Fibroblast of gingiva (primary cell): Measurements from ENCODE around the gene C3orf18.

Experiments
- DNase-seq: peaks from one replicate; pipeline ENCODE4 v3.0.0-alpha.2; 2011; ENCODE audit warnings: low read depth

The C3orf18 gene

DNA sequence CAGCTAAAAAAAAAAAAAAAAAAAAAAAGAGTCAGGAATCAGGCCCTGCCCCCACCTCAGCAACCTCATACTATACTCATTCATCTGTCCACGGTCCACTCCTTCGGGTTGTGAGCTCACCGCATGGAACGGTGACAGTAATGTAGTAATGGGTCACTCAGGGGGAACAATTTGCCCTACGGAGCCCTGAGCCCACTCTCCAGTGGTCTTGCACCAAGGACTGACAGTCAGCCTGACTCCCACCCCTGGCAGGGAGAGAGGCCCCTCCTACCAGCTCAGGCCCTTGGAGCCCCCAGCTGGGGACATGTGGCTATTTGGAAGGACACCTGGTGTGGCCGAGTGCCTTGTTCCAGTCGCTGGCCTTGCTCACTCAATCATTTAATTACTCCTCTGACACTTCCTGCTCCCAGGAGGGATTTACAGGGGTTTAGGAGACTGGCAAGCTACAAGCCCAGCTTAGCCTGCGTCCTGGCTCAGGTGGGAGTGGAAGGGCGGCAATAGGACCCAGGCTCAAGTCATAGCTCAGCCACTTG is 44.2 kb downstream of the C3orf18 start:
- no peak for DNase-seq

DNA sequence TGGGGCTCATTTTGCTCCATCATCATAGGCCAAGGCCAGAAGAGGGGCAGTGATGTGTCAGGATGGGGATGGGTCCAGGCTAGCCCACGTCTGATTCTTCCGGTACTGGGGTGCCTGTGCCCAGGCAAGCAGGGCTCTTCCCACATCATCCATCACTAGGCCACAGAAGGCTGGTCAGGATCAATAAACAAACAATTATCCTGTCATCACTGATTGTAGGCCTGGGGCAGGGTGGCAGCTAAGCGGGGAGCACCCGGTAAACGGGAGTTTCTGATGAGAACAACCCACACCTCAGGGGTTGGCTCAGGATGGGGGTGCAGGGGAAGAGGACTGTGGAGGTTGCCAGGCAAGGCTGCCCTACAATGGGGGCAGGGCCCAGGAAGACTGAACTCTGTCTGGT is 46.0 kb downstream of the C3orf18 start:
- DNase-seq: no peak

DNA sequence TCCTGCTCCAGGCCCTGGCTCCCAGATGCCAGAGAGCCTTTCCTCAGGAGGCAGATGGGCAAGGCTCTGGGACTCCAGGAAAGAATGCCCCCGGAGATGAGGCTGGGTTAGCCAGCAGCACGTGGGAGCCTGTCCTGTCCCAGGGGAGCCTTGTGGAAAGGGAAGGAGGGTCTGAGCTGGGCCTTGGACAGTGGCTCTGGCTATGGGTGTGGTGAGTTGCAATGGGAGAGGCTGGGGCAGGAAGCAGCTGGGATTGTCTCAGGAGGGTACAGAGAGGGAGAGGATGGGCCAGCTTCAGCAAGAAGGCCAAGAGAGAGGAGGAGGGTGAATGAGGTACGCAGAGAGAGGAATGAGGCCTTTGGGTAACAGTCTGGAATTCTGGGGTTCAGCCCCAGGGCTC is 46.7 kb downstream of the C3orf18 start:
- DNase-seq: no peak

DNA sequence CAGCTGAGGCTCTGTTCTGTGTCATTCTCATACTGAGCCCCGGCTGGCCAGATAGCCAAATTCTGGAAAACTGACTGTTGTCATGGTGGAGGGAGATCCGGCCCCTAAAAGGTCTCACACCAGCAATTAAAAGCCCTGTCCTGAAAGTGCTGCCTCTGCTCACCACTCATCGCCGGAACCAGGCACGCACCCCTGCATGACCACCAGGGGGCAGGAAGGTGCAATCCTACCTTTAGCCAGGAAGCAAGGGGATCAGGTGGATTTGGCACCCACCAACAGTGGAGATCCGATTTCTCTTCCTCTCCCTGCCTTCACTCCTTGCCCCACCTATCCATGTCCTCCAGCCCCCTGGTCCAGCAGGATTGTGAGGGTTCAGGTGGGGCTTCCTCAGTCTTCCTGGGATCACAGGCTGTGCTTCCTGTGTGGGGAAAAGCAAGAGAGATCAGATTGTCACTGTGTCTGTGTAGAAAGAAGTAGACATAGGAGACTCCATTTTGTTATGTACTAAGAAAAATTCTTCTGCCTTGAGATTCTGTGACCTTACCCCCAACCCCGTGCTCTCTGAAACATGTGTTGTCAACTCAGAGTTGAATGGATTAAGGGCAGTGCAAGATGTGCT is 48.0 kb downstream of the C3orf18 start:
- DNase-seq: no peak

DNA sequence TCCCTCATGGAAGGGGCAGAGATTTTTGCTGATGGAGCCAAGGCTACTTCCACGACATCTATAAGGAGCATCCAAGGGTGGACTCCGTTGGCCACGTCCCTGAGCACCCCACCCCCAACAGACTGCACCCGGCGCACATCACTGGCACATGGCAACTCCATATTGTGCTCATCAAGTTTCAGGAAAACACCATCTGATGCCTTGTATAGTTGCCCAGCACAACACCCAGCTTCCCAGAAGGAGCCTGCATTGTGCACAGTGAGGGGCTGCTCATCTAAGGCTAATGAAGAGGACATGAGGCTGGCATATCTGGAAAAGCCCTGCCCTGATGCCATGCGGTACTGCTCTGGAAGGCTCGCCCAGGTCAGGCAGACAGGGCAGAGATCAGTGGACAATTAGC is 49.1 kb downstream of the C3orf18 start:
- no peak for DNase-seq

DNA sequence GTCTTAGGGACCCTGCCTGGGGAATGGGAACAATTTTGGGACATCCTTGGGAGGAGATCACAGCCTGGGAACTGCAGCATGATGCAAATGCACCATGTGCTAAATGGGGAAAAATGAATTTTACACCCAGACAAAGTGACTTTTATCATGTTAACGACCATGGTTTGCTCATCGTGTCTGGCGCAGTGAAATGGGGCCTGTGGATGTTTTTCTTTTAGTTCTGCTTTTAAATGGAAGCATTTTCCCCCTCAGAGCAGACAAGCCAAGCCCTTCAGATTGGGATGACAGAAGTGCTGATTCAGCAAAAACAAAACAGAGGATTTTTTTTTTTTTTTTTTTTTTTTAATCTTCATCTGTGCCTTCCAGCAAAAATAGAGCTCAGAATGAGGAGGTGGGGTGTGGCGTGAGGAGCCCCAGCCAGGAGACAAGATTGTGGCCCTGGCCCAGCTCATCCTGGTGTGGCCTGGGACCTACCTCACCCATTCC is 49.8 kb downstream of the C3orf18 start:
- no peak for DNase-seq

DNA sequence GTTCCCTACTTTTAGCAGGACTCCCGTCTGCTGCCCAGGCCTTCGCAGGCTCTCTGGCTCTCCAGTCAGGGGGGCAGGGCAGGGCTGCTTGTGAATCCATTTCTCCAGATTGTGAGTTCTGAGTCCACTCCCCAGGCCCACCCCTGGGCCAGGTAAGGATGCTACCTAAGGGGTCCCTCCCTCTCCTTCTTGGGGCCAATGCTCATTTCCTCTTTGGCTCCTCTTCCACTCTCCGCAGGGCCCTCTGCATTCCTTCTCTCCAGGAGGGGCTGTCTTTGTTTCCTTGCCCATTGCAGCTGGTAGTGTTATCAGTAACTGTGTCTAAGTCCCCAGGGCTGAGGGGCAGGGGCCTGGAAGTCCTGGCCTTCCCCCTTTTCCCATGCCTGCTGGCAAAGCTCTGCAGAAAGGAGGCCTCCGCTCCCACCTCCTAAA is 51.1 kb downstream of the C3orf18 start:
- DNase-seq: no peak

DNA sequence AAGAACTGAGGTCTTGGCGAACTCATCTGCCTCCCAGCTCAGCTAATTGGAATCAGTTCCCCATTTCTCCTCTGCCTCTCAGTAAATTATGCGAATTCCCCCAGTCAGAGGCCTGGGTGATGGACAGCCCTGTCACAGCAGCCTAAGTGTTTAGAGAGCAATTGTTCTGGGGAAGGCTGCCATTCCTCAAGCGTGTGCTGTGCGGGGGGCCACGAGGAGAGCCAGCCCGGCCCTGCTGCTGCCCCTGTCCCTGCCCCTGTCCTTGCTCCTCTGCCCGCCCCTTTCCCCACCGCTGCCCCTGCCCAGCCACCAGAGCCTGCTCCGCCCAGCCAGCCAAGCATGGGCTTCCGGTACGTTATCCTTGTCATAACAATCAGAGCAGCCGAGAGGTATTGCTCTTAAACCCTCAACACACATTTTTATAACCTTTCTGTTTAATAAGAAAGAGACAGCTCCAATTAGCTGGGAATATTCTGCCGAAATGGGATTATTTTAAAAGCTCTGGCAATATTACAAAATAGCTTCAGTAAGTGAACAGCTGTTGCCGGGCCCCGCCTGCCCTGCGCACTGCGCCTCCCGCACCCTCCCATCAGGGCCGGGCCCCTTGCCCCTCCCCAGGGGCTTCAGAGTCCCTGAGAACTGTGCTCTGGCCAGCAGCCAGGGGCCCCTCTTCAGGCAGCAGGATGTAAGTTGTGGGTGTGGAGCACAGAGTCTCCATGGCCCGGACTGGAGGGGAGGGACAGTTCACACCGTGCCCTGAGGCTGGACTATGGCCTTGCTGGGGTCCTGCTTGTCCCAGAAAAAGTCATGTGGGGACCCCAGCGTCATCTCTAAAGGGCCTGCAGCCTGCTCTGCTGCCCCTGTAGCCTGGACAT is 51.7 kb downstream of the C3orf18 start:
- no peak for DNase-seq

DNA sequence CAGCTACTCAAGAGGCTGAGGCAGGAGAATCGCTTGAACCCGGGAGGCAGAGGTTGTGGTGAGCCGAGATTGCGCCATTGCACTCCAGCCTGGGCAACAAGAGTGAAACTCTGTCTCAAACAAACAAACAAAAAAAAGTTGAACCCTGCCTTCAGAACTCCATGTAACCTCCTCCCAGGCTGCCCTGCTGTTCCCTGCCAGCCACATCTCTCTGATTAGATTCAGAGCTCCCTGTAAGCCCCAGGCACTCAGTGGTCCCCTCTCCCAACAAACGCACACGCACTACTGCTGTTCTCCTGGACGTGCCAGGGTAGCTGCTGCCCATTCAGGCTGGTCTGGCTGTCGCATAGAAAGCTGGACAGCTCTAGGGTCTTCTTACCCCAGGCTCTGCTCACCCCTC is 54.6 kb downstream of the C3orf18 start:
- DNase-seq: peak; percentile 17

DNA sequence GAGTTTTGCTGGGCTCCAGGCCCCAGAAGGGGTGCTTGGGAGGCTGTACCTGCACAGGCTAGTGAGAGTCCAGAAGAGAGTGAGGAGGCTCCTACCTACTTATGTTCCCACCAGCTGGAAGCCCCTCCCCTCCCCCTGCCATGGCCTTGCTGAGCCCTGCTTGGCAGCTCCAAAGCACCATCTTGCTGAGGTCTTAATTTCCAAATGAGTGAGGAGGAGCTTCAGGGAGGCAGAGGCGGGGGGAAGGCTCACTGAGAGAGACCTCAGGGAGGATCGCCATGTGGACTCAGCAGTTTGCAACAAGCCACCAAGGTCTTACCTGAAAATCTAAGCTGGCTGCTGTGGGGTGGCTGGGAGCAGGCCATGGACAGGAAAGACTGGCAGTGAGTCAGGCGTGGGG is 55.4 kb downstream of the C3orf18 start:
- no peak for DNase-seq

DNA sequence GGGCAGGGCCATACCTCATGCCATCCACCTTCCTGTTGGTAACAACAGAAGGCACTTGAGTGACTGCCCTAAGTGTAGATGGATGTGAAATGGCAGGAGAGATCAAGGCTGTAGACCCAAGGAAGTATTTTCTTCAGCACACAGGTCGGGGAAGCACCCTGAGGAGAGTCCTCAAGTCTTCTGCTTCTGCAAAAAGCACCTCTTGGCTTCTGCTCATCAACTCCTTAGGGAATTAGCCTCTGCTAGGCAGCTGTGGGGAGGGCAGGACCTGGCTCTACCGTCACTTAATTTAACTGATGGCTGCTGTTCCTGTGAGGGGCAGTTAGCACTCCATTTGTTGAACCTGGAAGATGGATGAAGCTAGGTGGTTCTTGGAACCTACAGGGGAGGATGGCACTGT is 57.2 kb downstream of the C3orf18 start:
- DNase-seq: no peak

DNA sequence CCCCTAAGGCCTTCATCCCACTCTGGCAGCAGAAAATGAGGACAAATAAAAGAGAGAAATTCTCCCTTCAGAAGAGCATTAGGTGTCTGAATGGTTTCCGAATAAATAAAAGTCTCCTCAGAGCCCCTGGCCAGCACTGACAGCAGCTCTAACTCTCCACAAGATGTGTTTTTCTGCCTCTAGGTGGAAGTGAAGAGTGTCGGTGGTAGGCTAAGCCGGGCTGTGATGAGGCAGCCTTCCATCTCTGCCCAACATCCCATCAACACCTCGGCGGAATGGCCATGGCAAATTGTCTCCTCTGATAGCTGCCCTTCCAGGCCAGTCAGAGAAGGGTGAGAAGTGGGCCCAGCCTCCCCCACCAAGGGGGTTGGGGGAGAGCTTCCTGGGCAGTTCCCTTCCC is 57.8 kb downstream of the C3orf18 start:
- no peak for DNase-seq

DNA sequence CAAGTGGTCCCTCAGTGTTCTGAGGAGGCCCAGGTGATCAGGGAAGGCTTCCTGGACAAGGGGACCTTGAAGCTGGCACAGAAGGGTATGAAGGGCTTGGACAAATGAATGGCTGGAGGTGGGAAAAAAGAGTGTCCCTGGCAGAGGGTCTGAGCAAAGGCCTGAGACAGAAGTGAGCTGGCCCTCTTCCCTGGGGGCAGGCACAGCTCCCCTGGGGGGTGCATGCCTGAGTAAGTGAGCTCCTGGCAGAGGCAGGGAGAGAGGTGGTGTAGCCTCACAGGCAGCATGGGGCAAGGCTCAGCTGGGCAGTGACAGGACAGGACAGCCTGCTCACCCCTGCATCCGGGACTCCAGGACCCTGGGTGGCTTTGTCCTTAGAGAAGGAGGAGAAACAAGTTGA is 58.7 kb downstream of the C3orf18 start:
- DNase-seq: no peak
